Measurements from ENCODE around the gene NABP1.

The NABP1 gene

DNA sequence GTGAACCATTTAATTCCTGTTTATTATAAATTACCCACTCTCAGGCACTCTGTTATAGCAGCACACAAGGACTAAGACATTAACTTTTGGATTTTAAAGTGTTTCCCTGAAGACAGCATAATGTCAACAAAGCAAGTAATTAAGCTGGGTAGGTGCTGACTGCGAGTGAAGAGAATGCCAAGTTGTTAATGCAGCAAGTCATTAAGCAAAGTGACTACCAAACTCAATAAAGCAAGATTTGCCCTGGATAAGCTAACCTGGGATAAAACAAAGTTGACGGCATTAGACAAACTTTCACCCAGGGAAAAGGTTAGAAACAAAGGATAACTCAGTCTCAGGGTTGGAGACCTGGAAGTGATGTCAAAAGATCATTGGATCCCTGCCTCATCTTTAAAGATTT is 28.4 kb upstream of the NABP1 start:
- no peak for DNase-seq (ENCODE audit: low spot score)

DNA sequence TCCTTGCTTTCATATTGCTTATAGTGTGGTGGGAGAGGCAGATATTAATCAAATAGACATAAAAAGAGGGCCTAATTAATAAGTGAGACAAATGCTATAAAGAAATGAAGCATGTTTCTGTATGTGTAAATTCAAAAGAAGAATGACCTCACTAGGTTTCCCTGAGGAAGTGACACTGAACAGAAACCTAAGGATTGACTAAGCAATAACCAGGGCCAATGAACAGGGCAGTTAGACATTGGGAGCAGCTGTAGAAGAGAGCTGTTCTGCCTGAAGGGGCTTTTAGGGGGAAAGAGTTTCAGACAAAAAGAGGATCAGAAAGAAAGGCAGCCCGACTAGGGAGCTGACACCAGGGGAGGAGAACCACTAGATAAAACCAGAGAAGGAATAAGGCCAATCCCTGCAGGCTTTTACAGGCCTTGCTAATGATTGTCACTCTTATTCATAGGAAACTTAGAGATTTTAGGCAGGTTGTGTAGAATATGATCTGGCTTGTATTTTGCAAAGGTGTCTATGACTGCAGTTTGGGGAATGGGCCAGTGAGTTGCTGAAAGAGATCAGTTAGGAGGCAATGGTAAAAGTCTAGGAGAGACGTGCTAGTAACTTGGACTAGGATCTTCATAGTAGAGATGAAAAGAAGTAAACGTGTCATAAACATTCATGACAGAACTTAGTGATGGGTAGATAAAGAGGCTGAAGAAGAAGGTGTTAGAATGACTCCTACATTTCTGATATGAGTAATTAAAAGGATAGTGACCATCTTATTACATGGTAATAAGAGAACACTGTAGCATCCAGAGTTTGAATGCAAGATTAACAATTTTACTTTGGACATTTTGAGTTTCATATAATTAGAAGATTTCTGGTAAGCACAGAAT is 26.8 kb upstream of the NABP1 start:
- DNase-seq (ENCODE audit: low spot score) = no peak

DNA sequence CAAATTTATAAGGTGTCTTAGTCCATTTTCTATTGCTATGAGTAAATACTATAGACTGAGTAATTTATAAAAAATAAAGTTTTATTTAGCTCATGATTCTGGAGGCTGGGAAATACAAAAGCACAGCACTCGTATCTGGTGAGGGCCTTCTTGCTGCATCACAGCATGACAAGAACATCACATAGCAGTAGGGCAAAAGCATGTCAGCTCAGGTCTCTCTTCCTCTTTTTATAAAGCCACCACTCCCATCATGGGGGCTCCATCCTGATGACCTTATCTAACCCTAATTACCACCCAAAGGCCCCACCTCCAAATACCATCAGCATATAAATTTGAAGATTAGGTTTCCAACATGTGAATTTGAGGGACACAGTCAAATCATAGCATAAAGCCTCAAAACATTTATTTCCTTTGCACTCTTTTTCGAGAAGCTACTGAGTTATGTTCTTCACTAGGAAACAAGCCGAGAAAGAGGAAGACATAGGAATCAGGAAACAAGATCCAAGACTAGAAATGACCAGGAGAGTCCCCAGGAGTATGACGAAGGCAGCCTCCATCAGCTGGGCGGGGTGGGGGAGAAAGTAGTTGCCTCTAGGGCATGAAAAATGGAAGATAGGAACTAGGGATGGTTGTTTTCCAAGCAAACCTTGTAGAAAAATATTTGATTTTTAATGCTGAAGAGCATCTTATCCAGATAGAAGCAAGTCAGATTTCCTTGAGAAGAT is 24.1 kb upstream of the NABP1 start:
- DNase-seq (ENCODE audit: low spot score) = no peak

DNA sequence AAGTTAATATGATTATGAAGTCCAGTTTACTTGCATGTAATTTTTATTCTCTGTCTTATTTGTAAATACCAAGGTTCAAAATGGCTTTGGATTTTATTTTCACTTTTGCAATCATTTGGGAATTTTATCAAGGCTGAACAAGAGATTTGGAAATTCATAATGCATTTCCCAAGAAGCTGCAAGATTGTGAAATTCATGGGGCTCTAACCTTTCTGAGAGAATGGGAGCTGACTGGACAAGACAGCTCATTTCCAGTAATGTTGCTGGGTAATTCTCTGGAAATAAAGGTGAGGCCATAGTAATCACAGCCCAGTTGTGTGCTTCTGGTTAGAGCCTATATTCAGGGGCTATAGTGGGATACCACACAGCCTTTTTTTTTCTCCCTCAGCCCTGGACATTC is 21.5 kb upstream of the NABP1 start:
- no peak for DNase-seq (ENCODE audit: low spot score)

DNA sequence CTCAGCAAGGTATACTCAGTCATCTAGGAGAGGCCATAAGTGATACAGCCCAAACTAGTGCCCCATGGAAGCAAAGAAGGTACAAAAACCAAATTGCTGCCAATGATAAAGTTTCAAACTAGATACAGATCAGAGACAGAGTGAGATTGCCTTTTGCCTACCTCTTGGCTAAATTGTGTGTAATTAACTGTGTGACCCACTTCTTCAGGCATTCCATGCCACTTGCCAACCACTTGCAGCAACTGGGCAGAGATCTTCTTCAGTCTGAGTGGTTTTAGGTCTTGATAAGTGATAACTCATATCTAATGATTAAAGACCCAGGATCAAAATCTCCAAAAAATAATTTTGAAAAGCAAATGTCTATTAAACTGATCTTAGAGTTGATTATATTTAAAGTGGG is 21.1 kb upstream of the NABP1 start:
- DNase-seq (ENCODE audit: low spot score) = no peak

DNA sequence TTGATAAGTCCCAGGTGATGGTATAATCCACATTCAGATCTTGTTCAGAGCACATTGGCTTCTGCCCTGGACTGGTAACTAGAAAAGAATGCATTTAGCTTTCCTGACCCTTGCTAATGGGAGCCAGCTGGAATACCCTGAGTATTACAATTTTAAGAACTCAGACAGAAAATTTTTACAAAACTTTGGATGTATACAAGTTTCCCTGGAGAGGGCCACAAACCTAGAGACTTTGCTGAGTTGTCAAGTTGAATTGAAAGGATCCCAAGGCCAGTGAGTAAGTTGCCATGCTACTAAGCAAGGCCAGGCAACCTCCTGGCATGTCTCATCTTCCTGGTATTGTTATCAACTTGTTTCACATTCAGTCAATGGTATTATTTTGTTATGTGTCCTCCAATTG is 20.0 kb upstream of the NABP1 start:
- no peak for DNase-seq (ENCODE audit: low spot score)

DNA sequence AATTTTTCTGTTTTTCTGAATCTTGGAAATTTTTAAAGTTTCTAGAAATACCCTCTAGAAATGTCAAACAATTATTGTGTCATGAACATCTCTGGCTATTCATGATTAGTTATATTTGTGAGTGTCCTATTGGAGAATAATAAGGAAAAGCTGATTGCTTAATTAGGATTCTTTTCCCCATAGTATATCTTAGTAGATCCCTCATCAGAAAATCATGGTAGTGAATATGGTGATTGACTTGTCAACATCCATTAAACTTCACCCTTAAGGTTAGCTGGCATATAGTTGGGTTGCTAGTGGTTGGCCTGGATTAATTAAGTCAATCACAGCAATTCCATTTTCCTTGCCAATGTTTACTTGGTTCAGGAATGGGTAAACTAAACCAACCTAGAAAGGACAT is 18.7 kb upstream of the NABP1 start:
- DNase-seq (ENCODE audit: low spot score) = no peak

DNA sequence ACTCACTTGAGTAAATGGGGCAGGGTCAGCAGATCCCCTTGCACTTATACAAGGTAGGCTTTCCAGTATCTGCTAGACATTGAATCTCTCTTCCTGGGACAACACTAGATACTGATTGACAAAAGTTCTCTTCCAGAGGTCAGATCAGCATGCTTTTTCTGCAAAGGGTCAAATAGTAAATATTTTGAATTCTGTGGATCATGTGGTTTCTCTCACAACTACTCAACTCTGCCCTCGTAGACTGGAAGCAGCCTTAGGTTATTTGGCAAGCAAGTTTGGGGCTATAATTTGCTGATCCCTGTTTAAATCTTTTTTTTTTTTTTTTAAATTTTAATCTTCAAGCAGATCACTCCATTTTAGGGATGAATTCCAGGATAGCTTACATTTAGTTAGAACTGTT is 17.4 kb upstream of the NABP1 start:
- no peak for DNase-seq (ENCODE audit: low spot score)

DNA sequence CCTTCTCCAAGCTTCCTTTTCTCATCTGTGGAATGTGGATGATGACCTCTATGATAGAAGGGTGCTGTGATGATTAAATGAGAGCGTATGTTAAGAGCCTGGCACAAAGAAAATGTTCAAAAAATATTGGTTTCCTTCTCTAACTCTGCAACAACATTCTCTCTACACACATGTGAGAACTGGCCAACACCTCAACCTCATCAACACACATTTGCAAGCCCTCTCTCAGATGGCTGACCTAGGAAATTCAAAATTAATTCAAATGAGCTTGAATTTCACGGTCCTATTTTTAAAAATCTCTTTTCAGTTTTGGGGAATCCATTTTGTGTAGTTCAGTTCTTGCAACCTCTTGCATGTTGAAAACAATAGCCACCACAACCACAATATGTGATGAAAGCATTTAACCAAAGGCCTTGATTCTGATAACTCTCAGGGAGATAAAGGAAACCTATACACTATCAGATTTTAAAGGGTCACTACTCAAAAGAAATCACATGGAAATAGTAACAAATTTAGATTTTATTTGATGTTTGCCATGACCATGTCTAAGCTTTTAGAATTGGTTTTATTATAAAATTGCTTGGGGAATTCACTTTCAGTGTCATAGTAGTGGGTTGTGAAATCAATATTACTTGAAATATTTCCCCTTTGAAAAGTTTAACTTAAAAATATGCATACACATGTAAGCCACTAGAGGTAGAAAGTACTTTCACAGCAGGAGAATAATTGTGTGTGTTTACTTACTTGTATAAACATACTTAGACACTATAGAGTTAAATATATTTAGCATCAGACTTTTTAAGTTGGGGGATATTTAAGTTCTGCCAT is 16.6 kb upstream of the NABP1 start:
- no peak for DNase-seq (ENCODE audit: low spot score)

DNA sequence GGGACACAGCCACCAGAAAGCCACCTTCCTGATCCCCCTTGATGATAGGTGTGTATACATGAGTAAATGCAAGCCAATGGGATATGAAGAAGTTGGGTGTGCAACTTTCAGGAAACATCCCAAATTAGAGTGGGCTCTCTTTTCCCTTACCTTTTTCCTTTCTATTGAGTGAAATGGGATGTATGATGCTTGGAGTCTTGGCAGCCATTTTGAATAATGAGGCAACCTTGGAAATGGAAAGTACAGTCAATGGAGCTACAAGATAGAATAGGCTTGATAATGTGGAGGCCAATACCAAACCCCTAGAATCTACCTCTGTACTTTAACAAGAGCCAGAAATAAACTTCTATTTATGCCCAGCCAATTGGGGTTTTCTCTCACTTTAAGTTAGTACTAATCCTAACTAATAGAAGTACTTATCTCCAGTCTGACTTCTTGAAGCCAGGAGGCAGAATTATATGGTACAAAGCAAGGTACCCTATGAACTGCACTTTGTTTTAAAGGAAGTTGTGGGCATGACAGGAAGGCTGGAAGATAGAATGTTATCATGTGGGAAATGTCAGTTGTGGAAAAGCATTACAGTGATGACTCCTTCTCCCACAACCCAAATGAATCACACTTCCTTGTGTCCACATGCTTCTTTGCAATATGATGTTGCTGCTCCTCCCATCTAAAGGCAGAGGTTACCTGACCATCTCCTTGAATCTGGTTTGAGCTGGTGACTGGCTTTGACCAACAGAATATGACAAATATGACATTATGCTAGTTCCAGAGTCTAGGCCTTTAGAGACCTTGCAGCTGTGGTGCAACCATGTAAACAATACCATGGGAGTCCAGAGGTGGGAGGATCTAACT is 12.9 kb upstream of the NABP1 start:
- no peak for DNase-seq (ENCODE audit: low spot score)

DNA sequence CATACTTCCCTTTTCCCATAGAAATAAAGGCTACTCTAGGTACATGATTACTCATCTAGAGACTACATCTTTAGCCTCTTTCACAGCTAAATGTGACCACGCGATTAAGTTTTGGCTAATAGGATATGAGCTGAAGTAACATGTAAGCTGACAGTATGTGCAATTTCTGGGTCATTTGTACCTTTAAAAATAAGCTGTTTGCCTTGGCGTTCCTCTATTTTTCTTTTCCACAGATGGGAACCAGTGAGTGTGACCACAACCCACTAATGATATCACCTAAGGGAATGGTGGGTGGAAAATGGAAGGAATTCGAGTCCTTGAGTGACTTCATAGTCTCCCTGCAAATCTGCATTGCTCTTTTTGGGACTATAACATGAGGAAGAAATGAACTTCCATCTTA is 11.7 kb upstream of the NABP1 start:
- no peak for DNase-seq (ENCODE audit: low spot score)

DNA sequence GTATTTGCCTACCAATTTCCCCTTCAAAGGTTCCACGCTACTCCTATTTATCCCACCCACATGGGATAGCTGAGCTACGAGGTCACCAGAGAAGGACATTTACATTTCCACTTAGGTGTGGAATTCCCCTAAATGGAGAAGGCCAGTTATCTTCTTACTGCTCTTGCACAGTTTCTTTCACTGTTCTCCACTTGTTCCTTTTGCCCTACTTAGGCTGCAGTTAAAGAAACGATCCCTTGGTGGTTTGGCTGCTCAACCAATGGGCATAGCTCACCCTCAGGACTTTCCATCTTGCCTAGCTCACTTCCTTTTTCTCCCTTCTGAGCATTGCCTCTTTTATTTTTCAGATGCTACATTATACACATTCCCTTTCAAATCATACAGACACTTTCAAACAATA is 11.2 kb upstream of the NABP1 start:
- DNase-seq (ENCODE audit: low spot score) = no peak

DNA sequence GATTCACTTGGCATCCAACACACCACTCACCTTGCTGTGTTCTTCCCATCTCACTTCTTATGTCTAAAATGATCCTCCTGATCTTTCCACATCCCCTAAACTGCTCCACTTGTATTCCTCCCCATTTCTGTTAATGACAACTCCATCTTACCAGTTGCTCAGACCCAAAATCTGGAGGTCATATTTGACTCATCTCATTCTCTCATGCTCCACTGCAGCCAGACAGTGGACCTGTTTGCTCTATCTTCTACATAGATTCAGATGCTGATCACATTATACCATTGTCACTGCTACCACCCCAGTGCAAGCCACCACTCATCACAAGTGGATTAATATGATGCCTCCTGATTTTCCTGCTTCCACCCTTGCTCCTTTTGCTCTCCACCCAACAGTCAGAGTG is 7.9 kb upstream of the NABP1 start:
- DNase-seq (ENCODE audit: low spot score) = no peak

DNA sequence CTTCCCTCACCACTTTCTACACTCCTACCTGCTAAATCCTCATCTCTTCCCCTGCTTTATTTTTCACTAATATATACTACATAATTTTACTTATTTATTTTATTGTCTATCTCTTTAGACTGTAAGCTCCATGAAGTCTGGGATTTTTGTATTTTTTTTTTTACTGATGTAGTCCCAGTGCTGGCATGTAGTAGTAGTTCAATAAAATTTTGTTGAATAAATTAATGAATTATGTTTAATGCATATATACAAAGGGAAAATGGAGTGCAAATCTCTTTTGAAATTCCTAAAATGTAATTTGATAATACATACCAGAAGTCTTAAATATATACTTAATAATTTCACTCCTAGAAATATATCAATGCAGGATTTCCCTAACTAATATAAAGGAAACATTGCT is 7.1 kb upstream of the NABP1 start:
- DNase-seq (ENCODE audit: low spot score) = no peak

DNA sequence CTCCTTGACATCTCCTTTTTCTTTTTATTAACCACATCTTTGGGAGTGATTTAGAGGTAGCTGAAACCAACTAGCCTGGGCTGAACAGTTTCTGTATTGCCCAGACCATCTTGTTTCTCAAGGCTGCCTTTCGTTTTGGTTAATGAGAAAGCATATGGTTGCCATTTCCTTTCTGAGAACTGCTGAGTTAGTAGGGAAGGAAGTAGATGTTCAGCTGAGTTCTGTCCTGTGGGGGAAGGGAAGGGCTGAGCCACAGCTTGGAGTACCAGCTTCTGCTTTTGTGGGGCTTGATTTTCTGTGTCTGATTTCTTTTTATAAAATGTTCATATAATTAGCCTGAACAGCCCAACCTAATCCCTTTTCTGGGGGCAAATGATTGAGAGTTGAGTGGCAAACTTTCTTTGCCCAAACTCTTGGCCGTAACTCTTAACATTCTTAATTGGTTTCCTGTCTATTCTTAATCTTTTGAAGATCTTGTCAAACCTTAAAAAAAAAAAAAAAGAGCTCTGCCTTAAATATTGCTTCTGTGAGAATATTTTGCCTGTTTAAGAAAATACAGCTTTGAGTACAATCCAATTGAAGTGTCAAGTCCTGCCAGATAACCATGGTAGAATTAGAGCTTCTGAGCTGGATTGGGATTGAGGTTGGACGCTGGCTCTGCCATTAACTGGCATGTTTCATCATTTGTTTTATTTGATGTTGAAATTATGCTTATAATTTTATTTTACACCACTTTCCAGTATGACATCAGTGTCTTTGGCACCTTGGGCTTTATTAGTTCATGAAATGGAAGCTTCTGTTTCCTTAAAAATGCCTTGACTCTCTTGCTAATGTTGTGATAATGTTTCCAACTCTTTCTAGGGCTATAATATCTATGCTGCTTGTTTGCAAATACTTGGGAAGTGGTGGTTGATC is 1.9 kb upstream of the NABP1 start:
- DNase-seq (ENCODE audit: low spot score) = no peak

DNA sequence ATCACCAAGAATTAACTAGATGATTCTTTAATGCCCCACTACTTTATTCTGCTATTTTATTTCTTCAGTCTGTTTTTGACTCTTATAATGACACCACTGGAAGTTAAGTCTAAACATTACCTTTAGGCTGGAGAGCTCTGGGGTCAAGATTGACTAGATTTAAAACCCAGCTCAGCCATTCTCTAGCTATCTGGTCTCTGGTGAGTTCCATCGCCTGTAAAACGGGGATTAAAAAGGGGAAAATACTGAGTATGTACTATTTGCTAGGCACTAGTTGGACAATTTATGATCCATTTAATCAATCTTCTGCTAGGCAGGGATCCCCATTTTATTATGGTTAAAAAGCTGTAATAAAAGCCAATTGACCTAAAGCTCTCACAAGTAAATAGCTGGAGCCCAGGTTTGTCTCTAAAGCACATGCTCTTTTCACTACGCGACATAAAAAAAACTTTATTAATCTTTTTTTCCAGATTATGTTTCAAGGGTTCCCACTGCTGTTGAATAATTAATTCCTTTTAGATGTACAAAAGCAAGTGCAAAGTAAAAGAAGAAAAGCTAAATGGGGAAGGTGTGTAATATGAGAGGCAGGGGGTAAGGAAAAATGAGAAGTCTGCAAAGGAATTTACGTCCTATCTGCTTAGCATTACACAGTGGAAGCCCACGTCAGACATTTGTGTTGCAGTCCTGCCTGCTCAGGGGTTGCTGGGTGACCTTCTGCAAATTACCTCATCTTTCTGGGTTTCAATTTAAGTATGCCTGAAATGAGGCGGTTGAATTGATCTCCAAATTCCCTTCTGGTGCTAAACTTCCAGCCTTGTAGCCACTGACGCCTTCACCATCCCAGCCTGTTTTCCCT is 918 bp upstream of the NABP1 start:
- DNase-seq (ENCODE audit: low spot score) = peak; percentile 63

DNA sequence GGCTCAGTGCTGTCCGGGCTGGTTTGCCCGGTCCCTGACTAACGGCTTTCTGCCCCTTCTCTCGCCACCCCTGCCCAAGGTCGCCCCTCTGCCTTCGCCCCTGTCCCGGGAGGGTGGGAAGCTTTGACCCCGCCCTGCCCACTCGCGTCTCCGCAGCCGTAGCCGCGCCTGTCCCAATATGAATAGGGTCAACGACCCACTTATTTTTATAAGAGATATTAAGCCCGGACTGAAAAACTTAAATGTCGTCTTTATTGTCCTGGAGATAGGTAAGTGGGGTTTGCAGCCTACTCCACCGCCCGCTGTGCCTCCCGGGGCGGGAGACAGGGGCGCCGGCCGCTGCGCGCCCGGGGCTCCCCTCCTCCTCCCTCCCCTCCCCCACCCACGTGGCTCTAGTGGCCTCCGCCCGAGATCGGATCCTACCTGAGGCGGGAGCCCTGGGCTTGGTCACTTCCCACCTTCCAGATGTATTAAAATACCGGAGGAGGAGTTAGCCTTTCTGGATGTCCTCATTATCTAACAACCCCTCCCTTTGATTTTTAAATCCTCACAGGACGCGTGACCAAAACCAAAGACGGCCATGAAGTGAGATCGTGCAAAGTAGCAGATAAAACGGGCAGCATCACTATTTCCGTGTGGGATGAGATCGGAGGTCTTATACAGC is 633 bp downstream of the NABP1 start:
- DNase-seq (ENCODE audit: low spot score) = no peak

DNA sequence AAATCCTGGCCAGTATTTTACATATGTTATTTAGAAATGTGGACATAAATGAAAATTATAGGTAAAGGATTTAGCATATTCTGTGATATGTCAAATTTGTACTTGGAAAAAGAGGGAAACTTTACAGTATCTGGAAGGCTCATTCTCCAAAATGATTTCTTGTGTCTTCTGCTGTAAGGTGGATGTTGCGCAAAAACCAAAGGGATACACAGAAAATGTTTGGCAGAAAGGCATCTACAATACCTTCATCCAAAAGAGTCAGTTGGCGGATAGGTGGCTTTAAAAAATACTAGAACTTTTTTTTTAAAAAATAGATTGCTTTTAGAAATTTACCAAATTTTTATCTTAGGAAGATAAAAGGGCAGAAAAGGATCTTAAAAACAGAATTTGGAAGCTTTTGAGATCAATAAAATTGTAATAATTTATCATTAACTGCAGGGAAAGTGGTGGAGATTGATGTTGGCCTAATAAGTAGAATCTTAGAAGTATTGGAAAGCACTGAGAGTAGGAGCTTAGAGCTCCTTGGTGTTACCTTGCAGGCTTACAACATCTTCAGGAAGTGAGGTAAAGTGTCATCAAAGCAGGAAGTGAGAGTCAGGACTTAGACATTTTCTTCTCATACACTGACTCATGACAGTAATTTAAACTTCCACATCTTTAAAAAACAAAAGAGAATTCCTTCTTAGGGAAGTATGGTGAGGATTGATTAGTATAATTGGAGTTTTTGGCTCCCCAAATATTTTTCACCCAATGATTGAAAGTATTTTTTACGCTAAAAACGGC is 2.1 kb downstream of the NABP1 start:
- no peak for DNase-seq (ENCODE audit: low spot score)
